ENCODE results near the gene TECTB.
"Not testable (repeated sequence)": the region's sequence is repeated elsewhere in the genome, so short reads cannot be mapped to it uniquely, and the experiment has no call there.

Gene TECTB

GRCh38 chr10:112283100-112283499 is at the start of gene TECTB:
Gene TECTB, plus strand, starts transcription at chr10:112283400. Its CDS starts 335 bp downstream, at chr10:112283735.
- DNase-seq, result no peak

- DNase-seq, result no peak
Observed at GRCh38 chr10:112235141-112235540, 48.1 kb upstream of the TECTB start.

- DNase-seq, result no peak
Observed at GRCh38 chr10:112235920-112236319, 47.3 kb upstream of the TECTB start.

- no peak for DNase-seq
Observed at GRCh38 chr10:112236486-112236885, 46.7 kb upstream of the TECTB start.

- DNase-seq, result no peak
Observed at GRCh38 chr10:112239347-112239746, 43.9 kb upstream of the TECTB start.

GRCh38 chr10:112240441-112240840 is 42.8 kb upstream of the TECTB start:
- no peak for DNase-seq

- DNase-seq, result no peak
Observed at GRCh38 chr10:112241651-112242341, 41.4 kb upstream of the TECTB start.

GRCh38 chr10:112242769-112243168 is 40.4 kb upstream of the TECTB start:
- no peak for DNase-seq

GRCh38 chr10:112243713-112244112 is 39.5 kb upstream of the TECTB start:
- no peak for DNase-seq

- no peak for DNase-seq
Observed at GRCh38 chr10:112244197-112244596, 39.0 kb upstream of the TECTB start.

GRCh38 chr10:112247791-112248190 is 35.4 kb upstream of the TECTB start:
- DNase-seq, result no peak

GRCh38 chr10:112248584-112249295 is 34.5 kb upstream of the TECTB start:
- DNase-seq, result no peak

GRCh38 chr10:112249722-112250121 is 33.5 kb upstream of the TECTB start:
- DNase-seq, result no peak

- no peak for DNase-seq
Observed at GRCh38 chr10:112250555-112250954, 32.6 kb upstream of the TECTB start.

GRCh38 chr10:112251238-112251637 is 32.0 kb upstream of the TECTB start:
- DNase-seq, result not testable (repeated sequence)

- DNase-seq, result no peak
Observed at GRCh38 chr10:112258407-112258806, 24.8 kb upstream of the TECTB start.

GRCh38 chr10:112259688-112260087 is 23.5 kb upstream of the TECTB start:
- no peak for DNase-seq

GRCh38 chr10:112260831-112261230 is 22.4 kb upstream of the TECTB start:
- no peak for DNase-seq

- DNase-seq, result no peak
Observed at GRCh38 chr10:112261281-112261822, 21.8 kb upstream of the TECTB start.

- no peak for DNase-seq
Observed at GRCh38 chr10:112262546-112262945, 20.7 kb upstream of the TECTB start.

GRCh38 chr10:112265745-112266144 is 17.5 kb upstream of the TECTB start:
- DNase-seq, result no peak

GRCh38 chr10:112269266-112269665 is 13.9 kb upstream of the TECTB start:
- DNase-seq, result no peak

GRCh38 chr10:112271982-112272381 is 11.2 kb upstream of the TECTB start:
- no peak for DNase-seq

GRCh38 chr10:112274831-112275230 is 8.4 kb upstream of the TECTB start:
- DNase-seq, result no peak

Measured in activated CD4-positive, alpha-beta T cell treated with anti-CD3 and anti-CD28 coated beads, Interleukin-10, Interleukin-2, amounts not matched to agents 100 ng/mL and 50 ng/mL, durations not matched to agents 16 hours and 8 hours (primary cell).